HL-60 (cell line): Measurements from ENCODE around the gene MAPK9.

Source experiments
- DNase-seq, 2 experiments: peaks; one replicate each; pipeline ENCODE4 v3.0.0-alpha.2; 2010 to 2020; ENCODE audit warnings: low read depth in 1 of 2, low spot score in 1 of 2
- H3K27ac ChIP-seq: fragments of 250-450 bp; sonication (Bioruptor Pico); replicated peaks from 2 replicates; pipeline ENCODE4 v1.5.1; 2020; ENCODE audit warnings: mild to moderate bottlenecking, moderate library complexity
- H3K27me3 ChIP-seq: fragments of 250-450 bp; sonication (Bioruptor Pico); 2 replicates; pipeline ENCODE4 v1.5.1; 2021; ENCODE audit warnings: mild to moderate bottlenecking, moderate library complexity; ENCODE audit not compliant: insufficient read depth, poor library complexity, severe bottlenecking
- H3K4me3 ChIP-seq: replicated peaks from 2 replicates; pipeline ENCODE4 v1.5.1; 2011; ENCODE audit warnings: mild to moderate bottlenecking, control low read depth, low read length; ENCODE audit not compliant: insufficient read depth
- GABPA ChIP-seq: IDR thresholded peaks from 2 replicates; pipeline ENCODE4 v1.6.1; 2012; ENCODE audit warnings: low read depth
- POLR2AphosphoS5 ChIP-seq: IDR thresholded peaks from 2 replicates; pipeline ENCODE4 v1.6.1; 2012; ENCODE audit warnings: low read depth
- REST ChIP-seq: IDR thresholded peaks from 2 replicates; pipeline ENCODE4 v1.6.1; 2012; ENCODE audit warnings: low read depth; ENCODE audit not compliant: insufficient replicate concordance
- SPI1 ChIP-seq: IDR thresholded peaks from 2 replicates; pipeline ENCODE4 v1.6.1; 2012; ENCODE audit warnings: low read depth, mild to moderate bottlenecking, borderline replicate concordance
- TF ChIP-seq, protein P1 (sequence below): IDR thresholded peaks from one replicate; pipeline ENCODE4 v1.5.1; 2011; ENCODE audit warnings: low read length, control low read depth, inconsistent platforms; ENCODE audit not compliant: insufficient read depth

MAPK9 gene

DNA sequence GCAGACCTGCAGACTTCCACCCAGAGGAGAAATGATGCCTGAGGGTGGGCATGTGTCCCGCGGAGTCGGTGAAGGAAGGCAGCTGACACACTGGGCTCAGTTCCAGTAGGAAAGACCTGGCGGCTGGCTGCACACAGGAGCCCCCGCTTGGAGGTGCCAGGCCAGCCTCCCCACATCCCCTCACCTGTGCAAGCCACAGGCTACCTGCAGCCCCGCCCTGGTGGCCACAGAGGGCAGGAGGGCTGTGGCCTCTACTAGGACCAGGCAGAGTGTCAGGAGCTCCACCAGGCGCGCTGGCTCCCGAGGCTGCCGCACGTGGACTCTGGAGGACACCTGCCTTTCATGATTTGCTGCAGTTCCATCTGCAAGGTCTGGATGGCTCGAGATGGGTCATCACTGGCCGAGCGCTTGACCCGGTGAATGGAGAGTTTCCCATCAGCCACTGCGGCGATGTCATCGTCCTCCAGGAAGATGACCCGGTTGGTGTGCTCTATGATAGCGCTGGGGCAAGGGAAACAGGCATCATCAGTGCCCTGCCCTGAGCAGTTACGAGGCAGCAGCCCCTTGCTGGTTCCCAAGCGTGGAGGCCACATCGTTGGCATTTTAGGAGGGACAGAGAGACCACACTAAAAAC is 26.7 kb upstream of the MAPK9 start:
- no peak for DNase-seq
- TF ChIP-seq POLR2AphosphoS5 = no peak
- TF ChIP-seq, protein P1, sequence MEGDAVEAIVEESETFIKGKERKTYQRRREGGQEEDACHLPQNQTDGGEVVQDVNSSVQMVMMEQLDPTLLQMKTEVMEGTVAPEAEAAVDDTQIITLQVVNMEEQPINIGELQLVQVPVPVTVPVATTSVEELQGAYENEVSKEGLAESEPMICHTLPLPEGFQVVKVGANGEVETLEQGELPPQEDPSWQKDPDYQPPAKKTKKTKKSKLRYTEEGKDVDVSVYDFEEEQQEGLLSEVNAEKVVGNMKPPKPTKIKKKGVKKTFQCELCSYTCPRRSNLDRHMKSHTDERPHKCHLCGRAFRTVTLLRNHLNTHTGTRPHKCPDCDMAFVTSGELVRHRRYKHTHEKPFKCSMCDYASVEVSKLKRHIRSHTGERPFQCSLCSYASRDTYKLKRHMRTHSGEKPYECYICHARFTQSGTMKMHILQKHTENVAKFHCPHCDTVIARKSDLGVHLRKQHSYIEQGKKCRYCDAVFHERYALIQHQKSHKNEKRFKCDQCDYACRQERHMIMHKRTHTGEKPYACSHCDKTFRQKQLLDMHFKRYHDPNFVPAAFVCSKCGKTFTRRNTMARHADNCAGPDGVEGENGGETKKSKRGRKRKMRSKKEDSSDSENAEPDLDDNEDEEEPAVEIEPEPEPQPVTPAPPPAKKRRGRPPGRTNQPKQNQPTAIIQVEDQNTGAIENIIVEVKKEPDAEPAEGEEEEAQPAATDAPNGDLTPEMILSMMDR = no peak
- no peaks in the 10 kb centered on the region for H3K27me3 ChIP-seq
- H3K27ac ChIP-seq = no peak overlapping the region
- no peak overlapping the region for H3K4me3 ChIP-seq

GRCh38 chr5:180316586-180316985 is 24.7 kb upstream of the MAPK9 start:
- DNase-seq = no peak
- TF ChIP-seq POLR2AphosphoS5 = no peak
- H3K4me3 ChIP-seq = no peak overlapping the region
- H3K27me3 ChIP-seq = no peaks in the 10 kb centered on the region
- H3K27ac ChIP-seq = no peak overlapping the region

- Histone ChIP-seq H3K27me3 (no peaks in the 10 kb centered on the region), H3K27ac (no peak overlapping the region), H3K4me3 (no peak overlapping the region)
- peak in 1 of 2 experiments; percentile 64 for DNase-seq
- no peak for TF ChIP-seq REST
- TF ChIP-seq, protein P1 = peak; percentile 91
Observed at GRCh38 chr5:180315762-180316212, 23.9 kb upstream of the MAPK9 start.

DNA sequence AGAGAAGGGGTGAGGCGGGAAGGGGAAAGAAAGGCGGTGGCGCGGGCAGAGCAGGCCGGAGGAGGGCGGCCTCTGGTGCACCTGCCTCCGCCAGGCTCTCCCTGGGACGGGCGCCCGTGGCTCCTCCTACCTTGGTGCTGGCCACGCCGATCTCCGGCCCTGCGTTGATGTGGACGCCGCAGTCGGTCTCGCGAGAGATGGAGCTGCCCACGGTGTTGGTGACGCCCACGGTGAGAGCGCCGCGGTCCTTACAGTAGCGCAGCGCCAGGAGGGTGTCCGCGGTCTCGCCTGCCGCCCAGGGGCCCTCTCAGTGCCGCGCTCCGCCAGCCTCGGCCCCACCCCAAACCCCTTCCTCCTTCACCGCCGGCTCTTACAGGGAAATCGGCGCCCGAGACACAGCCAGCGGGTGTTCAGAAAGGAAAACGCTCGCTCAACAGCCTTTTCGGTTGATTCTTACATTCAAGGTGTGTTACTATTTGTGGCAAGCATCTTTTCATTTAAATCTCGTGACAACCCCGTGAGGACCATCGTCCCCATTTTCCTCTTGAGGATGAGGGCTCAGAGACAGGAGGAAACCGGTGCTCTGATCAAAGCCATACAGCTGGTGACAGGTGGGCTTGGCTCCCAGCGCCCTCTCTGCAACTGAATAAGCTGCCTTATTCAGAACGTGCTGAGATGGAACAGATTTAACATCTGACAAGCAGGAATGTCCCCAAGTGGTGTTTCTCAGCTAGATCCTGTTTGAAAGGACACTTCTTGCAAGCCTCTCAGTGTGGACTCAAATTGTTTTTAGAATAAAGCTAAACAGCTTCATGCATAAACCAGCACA is 22.0 kb upstream of the MAPK9 start:
- Histone ChIP-seq H3K27me3 (no peaks in the 10 kb centered on the region), H3K4me3 (peak overlapping the region; percentile 31), H3K27ac (no peak overlapping the region)
- TF ChIP-seq REST (no peak), GABPA (no peak), SPI1 (no peak), POLR2AphosphoS5 (no peak)
- TF ChIP-seq, protein P1 = no peak
- DNase-seq = peak; percentile 38 to 75
